Measurements from ENCODE around the gene COX15.
"Not testable (repeated sequence)": the region's sequence is repeated elsewhere in the genome, so short reads cannot be mapped to it uniquely, and the experiment has no call there.

The COX15 gene

GRCh38 chr10:99756159-99756558, 24.2 kb upstream of the COX15 start:
- no peak for DNase-seq (ENCODE audit: low read depth)
- H3K4me3 ChIP-seq (ENCODE audit: low read depth, low read length): no peak overlapping the region

GRCh38 chr10:99754670-99755069, 22.7 kb upstream of the COX15 start:
- no peak for TF ChIP-seq CTCF (conservative IDR thresholded peaks at IDR 0.05; ENCODE audit: low read depth, low read length)
- H3K4me3 ChIP-seq (ENCODE audit: low read depth, low read length): no peak overlapping the region
- peak; percentile 32 for DNase-seq (ENCODE audit: low read depth)

More at GRCh38 chr10:99756159-99756558, 24.2 kb upstream of the COX15 start:
- no peak for TF ChIP-seq CTCF (conservative IDR thresholded peaks at IDR 0.05; ENCODE audit: low read depth, low read length)

DNA sequence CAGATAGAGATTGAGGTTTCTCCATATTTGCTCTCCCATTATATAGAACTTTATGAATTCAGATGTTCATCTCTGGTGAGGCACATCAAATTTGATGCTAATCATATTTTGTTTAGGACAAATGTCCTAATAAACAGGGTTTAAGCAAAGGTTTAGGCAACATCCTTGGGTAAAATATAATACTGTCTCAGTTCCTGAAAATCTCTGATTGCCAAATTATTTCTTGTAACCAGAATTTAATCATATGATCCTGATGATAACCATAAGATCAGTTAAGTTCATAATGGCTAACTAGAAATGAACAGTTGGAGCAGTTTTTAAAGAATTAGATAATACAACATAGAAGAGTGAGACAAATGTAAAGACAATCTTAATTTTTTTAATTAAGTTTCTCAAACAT, 18.7 kb upstream of the COX15 start:
- no peak overlapping the region for H3K4me3 ChIP-seq (ENCODE audit: low read depth, low read length)
- no peak for DNase-seq (ENCODE audit: low read depth)
- TF ChIP-seq CTCF (conservative IDR thresholded peaks at IDR 0.05; ENCODE audit: low read depth, low read length): no peak

DNA sequence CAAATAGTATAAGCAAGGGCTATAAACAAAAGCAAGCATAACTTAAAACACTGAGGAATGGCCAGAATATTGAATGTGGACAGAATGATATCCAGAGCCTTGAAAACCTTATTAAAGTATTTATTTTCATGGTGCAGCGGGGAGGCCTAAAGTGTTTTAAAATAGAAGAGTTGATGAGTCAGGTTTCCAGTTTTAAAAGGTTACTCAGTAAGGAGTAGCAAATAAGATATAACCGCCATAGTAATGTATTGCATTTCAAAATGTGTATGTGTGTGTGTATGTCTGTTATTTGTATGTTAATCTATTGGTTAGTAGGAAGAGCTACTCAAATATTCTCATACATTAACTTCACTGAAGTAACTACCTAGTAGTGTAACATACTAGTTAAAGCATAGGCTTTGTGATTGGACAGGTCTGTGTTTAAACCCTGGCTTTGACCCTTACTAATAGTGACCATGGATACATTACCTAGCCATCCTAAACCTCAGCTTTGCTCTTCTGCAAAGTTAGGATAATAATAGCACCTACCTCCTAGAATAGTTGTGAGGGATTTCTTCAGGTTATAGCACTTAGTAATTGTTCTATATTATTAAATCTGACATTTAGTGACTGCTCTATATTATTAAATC, 17.0 kb upstream of the COX15 start:
- no peak overlapping the region for H3K4me3 ChIP-seq (ENCODE audit: low read depth, low read length)
- no peak for TF ChIP-seq CTCF (conservative IDR thresholded peaks at IDR 0.05; ENCODE audit: low read depth, low read length)
- no peak for DNase-seq (ENCODE audit: low read depth)

GRCh38 chr10:99746166-99746565, 14.2 kb upstream of the COX15 start:
- not testable (repeated sequence) for H3K4me3 ChIP-seq (ENCODE audit: low read depth, low read length); DNase-seq (ENCODE audit: low read depth)

DNA sequence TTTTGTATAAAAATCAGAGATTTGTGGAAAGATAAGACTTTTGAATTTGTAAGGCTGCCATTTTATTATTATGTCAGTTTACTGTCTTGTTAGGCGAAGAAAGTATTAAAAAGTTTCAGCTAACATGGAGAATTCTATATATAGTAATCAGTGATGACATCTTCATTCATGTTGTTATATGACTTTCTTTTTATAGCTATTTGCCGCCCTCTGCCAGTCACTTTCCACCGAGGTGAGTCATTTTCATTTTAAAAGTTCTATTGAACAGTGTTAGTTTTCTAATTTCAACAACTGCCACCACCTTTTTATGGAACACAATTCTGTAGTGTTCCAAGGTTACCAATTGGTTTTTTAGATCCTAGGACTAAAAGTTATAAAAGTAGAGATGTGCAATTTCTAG, 11.9 kb upstream of the COX15 start:
- TF ChIP-seq CTCF (conservative IDR thresholded peaks at IDR 0.05; ENCODE audit: low read depth, low read length): no peak
- H3K4me3 ChIP-seq (ENCODE audit: low read depth, low read length): no peak overlapping the region
- DNase-seq (ENCODE audit: low read depth): no peak

DNA sequence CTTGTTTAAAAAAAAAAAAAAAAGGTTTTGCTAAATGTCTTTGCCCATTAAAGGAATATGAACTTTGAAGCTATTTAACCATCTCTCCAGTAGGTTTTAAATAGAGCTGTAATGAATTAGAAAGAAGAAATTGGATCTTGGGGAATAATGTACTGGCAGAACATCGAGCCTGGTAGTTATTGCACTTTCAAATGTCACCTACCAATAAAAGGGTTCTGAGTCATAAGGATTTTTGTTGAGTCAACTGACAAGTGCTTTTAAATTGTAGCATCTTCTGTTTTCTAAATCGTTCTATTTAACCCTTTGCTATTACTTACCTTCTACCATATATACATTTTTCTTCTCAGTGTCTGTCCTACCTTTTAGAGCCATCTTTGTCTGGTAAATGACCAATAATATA, 10.8 kb upstream of the COX15 start:
- TF ChIP-seq CTCF (conservative IDR thresholded peaks at IDR 0.05; ENCODE audit: low read depth, low read length): no peak
- peak; percentile 44 for DNase-seq (ENCODE audit: low read depth)
- H3K4me3 ChIP-seq (ENCODE audit: low read depth, low read length): no peak overlapping the region
